Retina (tissue), 1 donor: ENCODE measurements around the gene MAP2K6.

Experiments used
- DNase-seq: peaks from one replicate; pipeline ENCODE4 v3.0.0-alpha.2; 2016

MAP2K6 gene

GRCh38 chr17:69539781-69540319 is 125.4 kb downstream of the MAP2K6 start:
- no peak for DNase-seq

- no peak for DNase-seq
Measured at GRCh38 chr17:69540356-69540755, 125.9 kb downstream of the MAP2K6 start.

GRCh38 chr17:69547230-69547629 is 132.7 kb downstream of the MAP2K6 start:
- DNase-seq: no peak

GRCh38 chr17:69547947-69548346 is 133.4 kb downstream of the MAP2K6 start:
- DNase-seq: no peak

DNA sequence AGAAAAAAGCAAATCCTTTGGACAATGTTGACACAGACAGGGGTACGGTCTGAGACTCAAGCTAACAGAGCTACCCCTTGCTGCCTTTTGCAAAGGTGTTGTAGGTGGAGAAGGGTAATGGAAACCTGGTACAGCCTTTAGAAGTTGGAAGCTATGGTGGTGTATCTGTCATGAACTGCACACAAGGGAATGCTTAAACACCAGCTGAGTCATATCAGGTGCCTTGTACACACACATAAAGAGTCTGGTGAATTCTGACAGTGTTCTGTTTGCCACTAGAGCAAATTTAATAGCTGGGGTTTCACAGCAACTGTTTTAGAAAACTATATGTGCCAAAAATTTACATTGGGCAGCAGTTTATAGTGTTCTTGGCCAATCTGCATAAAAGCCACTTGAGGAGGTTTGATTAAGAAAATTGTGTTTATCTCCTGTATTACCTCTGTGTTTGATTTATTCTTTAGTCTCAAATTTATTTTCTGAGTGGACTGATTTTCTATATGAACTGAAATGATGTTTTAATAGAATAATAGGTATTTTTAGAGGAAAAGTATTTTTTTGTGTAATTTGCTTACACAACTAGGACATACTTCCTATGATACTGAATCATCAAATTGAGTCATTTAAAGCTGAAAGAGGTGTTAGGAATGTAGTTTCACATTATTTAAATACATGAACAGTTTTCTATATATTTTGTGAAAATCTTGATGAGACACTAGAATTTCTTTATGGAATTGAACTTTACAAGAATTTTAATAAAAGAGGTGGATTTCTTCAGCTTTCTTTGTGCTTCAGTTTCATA is 136.9 kb downstream of the MAP2K6 start:
- DNase-seq: no peak

GRCh38 chr17:69552986-69553667 is 138.6 kb downstream of the MAP2K6 start:
- no peak for DNase-seq

GRCh38 chr17:69555056-69555455 is 140.6 kb downstream of the MAP2K6 start:
- DNase-seq: no peak

- DNase-seq: no peak
Measured at GRCh38 chr17:69557339-69557738, 142.8 kb downstream of the MAP2K6 start.

DNA sequence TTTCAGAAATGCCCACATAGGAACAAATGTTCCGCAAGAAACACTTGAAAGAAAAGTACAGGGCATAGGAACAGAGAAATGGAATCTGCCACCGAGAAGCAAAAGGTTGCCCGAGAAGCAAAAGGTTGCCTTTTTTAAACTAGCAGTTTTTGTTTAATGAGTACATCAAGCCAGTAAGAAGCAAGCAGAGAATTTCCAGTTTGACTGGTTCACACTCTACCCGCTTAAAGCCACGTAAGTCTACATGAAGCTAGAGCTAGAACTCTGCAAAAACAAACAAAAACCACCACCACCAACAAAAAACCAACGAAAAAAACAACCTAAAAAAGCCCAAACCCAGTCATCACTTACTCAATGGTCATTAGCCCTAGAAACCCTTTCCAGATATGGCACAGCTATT is 144.3 kb downstream of the MAP2K6 start:
- no peak for DNase-seq

- DNase-seq: no peak
Measured at GRCh38 chr17:69560987-69561441, 146.5 kb downstream of the MAP2K6 start.

GRCh38 chr17:69561462-69561861 is 147.0 kb downstream of the MAP2K6 start:
- no peak for DNase-seq

- no peak for DNase-seq
Measured at GRCh38 chr17:69565447-69565846, 150.9 kb downstream of the MAP2K6 start.

- no peak for DNase-seq
Measured at GRCh38 chr17:69567130-69567529, 152.6 kb downstream of the MAP2K6 start.

DNA sequence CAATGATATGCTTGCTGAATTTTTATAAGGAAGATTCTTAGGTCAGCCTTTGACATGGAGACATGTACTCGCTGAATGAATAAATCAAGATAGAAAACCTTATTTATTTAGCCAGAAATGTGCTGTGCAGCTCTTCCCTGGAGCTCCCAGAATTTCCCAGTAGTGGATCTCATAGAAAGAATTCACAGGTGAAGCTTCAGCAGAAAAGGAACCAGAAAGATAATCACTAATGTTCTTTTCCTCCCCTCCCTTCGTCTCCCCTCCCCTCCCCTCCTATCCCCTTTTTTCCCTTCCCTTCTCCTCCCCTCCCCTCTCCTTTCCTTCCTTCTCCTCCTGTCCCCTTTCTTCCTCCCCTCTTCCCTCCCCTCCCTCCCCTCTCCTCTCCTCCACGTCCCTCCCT is 158.2 kb downstream of the MAP2K6 start:
- no peak for DNase-seq

DNA sequence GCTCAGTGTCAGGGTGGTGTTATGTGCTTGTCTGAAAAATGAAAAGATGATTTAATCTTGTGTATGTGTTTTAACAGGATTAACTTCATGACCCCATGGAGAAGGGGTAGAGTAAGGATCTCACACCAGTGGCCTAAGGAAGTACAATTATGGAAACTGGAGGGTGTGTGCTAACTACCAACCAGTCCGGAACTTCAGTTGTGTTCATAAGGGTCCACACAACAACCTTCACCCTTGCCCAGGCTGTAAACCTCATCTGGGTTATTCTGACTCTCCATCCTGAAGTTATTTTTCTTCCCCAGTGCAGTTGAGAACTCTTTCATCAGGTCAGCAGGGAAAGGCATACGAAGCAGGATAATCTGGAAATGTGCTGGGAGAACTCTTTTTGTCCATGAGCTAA is 158.9 kb downstream of the MAP2K6 start:
- DNase-seq: no peak

- DNase-seq: peak; percentile 6
Measured at GRCh38 chr17:69574257-69575197, 160.0 kb downstream of the MAP2K6 start.

- DNase-seq: peak; percentile 4
Measured at GRCh38 chr17:69575346-69575761, 160.9 kb downstream of the MAP2K6 start.

- no peak for DNase-seq
Measured at GRCh38 chr17:69577098-69577497, 162.6 kb downstream of the MAP2K6 start.

DNA sequence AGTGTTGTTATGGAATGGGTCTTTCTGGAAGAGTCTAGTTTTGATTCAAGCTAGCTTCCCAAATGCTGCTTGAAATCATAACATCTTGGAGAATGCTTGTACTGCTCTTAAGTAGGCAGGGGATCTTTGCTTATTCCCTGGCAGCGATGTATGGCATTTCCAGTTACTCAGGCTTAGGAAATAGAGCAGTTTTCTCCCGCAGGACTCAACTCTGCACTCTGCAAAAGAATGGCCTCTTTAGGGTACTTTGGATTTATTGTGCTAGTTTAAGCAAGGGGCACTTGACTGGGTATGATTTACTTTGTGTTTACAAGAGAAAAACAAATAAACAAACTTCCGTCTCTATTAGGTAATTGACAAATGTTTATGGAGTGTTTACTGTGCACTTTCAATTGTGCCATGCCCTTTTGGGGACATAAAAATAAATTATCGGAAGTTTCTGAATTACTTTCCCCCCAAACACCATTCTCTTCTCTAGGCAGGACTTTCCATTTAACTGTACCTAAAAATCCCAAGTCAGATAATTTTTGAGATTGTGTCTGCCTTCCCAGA is 164.0 kb downstream of the MAP2K6 start:
- DNase-seq: no peak

DNA sequence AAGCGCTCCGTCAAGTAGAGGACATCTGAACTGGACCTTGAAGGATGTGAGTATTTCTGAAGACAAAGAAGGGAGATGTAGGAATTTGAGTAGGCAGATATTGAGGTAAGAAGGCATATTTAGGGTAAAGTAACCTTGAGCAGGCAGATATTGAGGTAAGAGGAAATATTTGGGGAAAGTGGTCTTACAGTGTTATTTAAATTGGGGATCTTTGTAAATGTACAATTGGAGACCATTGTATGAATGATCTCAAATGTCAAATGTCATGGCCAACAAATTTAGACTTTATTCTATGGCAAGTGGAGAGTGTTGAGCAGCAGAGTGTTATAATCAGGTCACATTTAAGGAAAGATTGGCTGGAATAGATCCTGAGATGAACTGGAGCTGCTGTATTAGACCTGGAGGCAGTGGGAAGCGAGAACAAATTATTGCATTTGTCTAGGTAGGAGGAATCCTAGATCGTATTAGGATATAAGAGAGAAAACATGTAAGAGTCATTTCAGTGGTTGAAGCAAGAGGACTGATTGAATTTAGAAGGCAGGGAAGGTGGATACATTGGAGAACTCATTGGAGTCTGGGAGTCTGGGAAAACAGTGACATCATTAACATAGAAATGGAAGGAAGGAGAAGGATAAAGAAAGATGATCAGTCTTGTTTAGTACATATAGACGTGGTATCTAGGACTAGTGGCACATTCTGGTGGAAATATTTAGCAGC is 165.6 kb downstream of the MAP2K6 start:
- no peak for DNase-seq

DNA sequence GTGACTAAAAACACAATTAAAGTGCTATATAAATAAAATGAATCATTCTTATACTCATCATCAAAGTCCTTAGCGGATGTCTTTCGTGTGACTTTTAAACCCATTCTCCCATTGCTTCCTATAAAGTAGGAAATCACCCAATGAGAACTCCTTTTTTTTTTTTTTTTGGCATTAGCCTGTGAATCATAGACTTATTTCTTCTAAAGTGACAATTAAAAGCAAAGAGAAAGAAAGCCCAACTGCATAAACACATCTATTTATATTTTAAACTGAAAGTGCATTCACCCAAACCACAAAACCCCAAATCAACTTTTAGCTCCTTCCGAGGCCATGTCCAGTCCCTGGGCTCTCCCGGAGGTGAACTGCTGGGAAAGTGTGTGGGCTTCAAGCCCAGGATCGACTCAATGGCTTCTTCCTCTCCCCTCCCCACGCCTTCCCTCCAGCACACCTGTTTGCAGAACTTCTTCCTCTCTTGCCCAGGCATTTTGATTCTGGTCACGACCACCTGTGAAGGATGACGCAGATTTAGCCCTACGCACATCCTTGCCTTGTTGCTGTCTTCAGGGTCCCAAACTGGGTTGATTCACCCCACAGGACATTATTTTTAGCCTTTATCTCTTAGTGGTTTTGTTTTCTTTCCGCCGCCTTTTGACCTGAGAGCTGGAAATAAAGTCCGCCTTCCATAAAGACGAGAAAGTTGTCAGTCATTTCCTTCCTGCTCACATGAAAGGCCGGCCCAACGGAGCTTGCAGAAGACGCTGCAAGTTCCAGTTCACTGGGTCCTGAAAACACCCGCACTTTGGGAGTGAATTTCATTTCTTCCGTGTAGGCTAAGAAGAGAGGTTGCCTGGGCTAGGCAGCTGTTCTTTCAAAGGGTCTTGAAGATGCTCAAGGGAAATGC is 166.8 kb downstream of the MAP2K6 start:
- no peak for DNase-seq
